HepG2 (cell line): ENCODE results near the gene MISP3. TPM values are rescaled to one million over a fixed set of nuclear protein-coding genes. Genes with fewer than 3 reads are reported as not detected.

Experiments
- ATAD3A ChIP-seq: sonication (generic); formaldehyde crosslinking; IDR thresholded peaks from 2 replicates; pipeline ENCODE4 v1.4.0; 2020; ENCODE audit warnings: missing genetic modification reagents
- BORCS8-MEF2B ChIP-seq: sonication (generic); formaldehyde crosslinking; IDR thresholded peaks from 2 replicates; pipeline ENCODE4 v1.8.0; 2022; ENCODE audit warnings: mild to moderate bottlenecking, missing genetic modification reagents
- FOXA3 ChIP-seq: IDR thresholded peaks from 2 replicates; pipeline ENCODE4 v1.6.1; 2016; ENCODE audit warnings: missing genetic modification reagents, missing compliant biosample characterization
- FOXM1 ChIP-seq: sonication (generic); formaldehyde crosslinking; IDR thresholded peaks from 2 replicates; pipeline ENCODE4 v1.5.0; 2020; ENCODE audit warnings: missing genetic modification reagents
- GTF3A ChIP-seq: sonication (generic); formaldehyde crosslinking; conservative IDR thresholded peaks from 2 replicates; pipeline ENCODE4 v1.4.0; 2020; ENCODE audit warnings: mild to moderate bottlenecking, missing genetic modification reagents
- HDAC1 ChIP-seq: sonication (generic); formaldehyde crosslinking; IDR thresholded peaks from 2 replicates; pipeline ENCODE4 v1.5.1; 2020; ENCODE audit warnings: mild to moderate bottlenecking, missing genetic modification reagents
- KLF9 ChIP-seq: IDR thresholded peaks from 2 replicates; pipeline ENCODE4 v1.6.1; 2016; ENCODE audit warnings: low read depth
- MBNL3 ChIP-seq: fragments of 250-450 bp; sonication (Bioruptor Pico); conservative IDR thresholded peaks from 2 replicates; pipeline ENCODE4 v1.8.0; 2022; ENCODE audit warnings: mild to moderate bottlenecking, inconsistent platforms
- MED8 ChIP-seq: sonication (generic); formaldehyde crosslinking; IDR thresholded peaks from 2 replicates; pipeline ENCODE4 v1.8.1; 2023; ENCODE audit warnings: mild to moderate bottlenecking, missing genetic modification reagents; ENCODE audit not compliant: insufficient replicate concordance
- POLR2AphosphoS2 ChIP-seq: IDR thresholded peaks from 2 replicates; pipeline ENCODE4 v1.6.1; 2011; ENCODE audit warnings: low read depth, low read length, improper control_type of control experiment
- ZKSCAN5 ChIP-seq: sonication (generic); formaldehyde crosslinking; IDR thresholded peaks from 2 replicates; pipeline ENCODE4 v1.5.1; 2020; ENCODE audit warnings: mild to moderate bottlenecking, missing genetic modification reagents
- ZNF276 ChIP-seq: sonication (generic); formaldehyde crosslinking; IDR thresholded peaks from 2 replicates; pipeline ENCODE4 v1.4.0; 2020; ENCODE audit warnings: mild to moderate bottlenecking, low read depth, missing genetic modification reagents
- ZNF335 ChIP-seq: sonication (generic); formaldehyde crosslinking; IDR thresholded peaks from 2 replicates; pipeline ENCODE4 v1.4.0; 2020; ENCODE audit warnings: missing genetic modification reagents
- ZNF383 ChIP-seq: sonication (generic); formaldehyde crosslinking; IDR thresholded peaks from 2 replicates; pipeline ENCODE4 v1.4.0; 2020; ENCODE audit warnings: missing genetic modification reagents, mild to moderate bottlenecking, borderline replicate concordance
- ZNF556 ChIP-seq: sonication (generic); formaldehyde crosslinking; IDR thresholded peaks from 2 replicates; pipeline ENCODE4 v1.4.0; 2020; ENCODE audit warnings: mild to moderate bottlenecking, missing genetic modification reagents, borderline replicate concordance
- ZNF607 ChIP-seq: sonication (generic); formaldehyde crosslinking; IDR thresholded peaks from 2 replicates; pipeline ENCODE4 v1.5.1; 2020; ENCODE audit warnings: missing genetic modification reagents, mild to moderate bottlenecking, borderline replicate concordance
- ZNF775 ChIP-seq: sonication (generic); formaldehyde crosslinking; IDR thresholded peaks from 2 replicates; pipeline ENCODE4 v1.4.0; 2020; ENCODE audit warnings: missing genetic modification reagents, mild to moderate bottlenecking, moderate library complexity, borderline replicate concordance
- ZNF784 ChIP-seq: sonication (generic); formaldehyde crosslinking; IDR thresholded peaks from 2 replicates; pipeline ENCODE4 v1.5.1; 2020; ENCODE audit warnings: missing genetic modification reagents, mild to moderate bottlenecking, borderline replicate concordance
- ZNF850 ChIP-seq: sonication (generic); formaldehyde crosslinking; conservative IDR thresholded peaks from 2 replicates; pipeline ENCODE4 v1.9.0; 2021; ENCODE audit warnings: mild to moderate bottlenecking, missing genetic modification reagents
- polyA plus RNA-seq, 8 experiments: library from polyadenylated mRNA; depleted of rRNA in 3 of 8; stranded (reverse) in 7 of 8; unstranded in 1 of 8; fragments of >200 nt; fragmentation: Illumina TruSeq in 4 of 8; extraction: Trizol in 4 of 8; gene quantifications; 2 replicates each; pipeline versions ENCODE4 v1.2.1 to v1.2.3, GENCODE V29; 2011 to 2016; ENCODE audit warnings: low read depth in 4 of 8, missing spikeins in 1 of 8, mixed read lengths in 1 of 8; ENCODE audit not compliant: insufficient read depth in 1 of 8
- total RNA-seq, 5 experiments: library from RNA; depleted of rRNA; stranded (reverse); fragments of >200 nt; fragmentation: Illumina TruSeq; extraction: Trizol; gene quantifications; 2 replicates each; pipeline ENCODE4 v1.2.3, GENCODE V29; 2016; ENCODE audit warnings: low read depth in 1 of 5
- TF ChIP-seq, protein P1 (sequence below): sonication (generic); formaldehyde crosslinking; IDR thresholded peaks from 2 replicates; pipeline ENCODE4 v1.8.0; 2022; ENCODE audit warnings: mild to moderate bottlenecking, missing genetic modification reagents, moderate library complexity
- TF ChIP-seq, protein P2 (sequence below): sonication (generic); formaldehyde crosslinking; IDR thresholded peaks from 2 replicates; pipeline ENCODE4 v1.9.0; 2021; ENCODE audit warnings: missing genetic modification reagents, borderline replicate concordance
- TF ChIP-seq, protein P3 (sequence below): sonication (generic); formaldehyde crosslinking; IDR thresholded peaks from 2 replicates; pipeline ENCODE4 v1.5.0; 2020; ENCODE audit warnings: missing genetic modification reagents
- TF ChIP-seq, protein P4 (sequence below): sonication (generic); formaldehyde crosslinking; IDR thresholded peaks from 2 replicates; pipeline ENCODE4 v1.4.0; 2020; ENCODE audit warnings: missing genetic modification reagents

The MISP3 gene
- total and polyA plus RNA-seq, 2 of the 13 experiments (the other 11 are each of a cell fraction or from before 2014, with no cell fraction given), result 2.5 to 5.4 TPM

GRCh38 chr19:14118165-14119051 is 45.8 kb downstream of the MISP3 start (continued):
- TF ChIP-seq HDAC1 (CRISPR knock-in tag), result no peak; the same call in 1 of the 2 replicates
- TF ChIP-seq, protein P1, sequence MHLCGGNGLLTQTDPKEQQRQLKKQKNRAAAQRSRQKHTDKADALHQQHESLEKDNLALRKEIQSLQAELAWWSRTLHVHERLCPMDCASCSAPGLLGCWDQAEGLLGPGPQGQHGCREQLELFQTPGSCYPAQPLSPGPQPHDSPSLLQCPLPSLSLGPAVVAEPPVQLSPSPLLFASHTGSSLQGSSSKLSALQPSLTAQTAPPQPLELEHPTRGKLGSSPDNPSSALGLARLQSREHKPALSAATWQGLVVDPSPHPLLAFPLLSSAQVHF, result no peak
- TF ChIP-seq ZNF607 (CRISPR knock-in tag), result 0 out of 2 replicates have a peak, but pooled peaks have one; percentile 55
- no peak for TF ChIP-seq ZNF775 (CRISPR knock-in tag)
- TF ChIP-seq, protein P2, sequence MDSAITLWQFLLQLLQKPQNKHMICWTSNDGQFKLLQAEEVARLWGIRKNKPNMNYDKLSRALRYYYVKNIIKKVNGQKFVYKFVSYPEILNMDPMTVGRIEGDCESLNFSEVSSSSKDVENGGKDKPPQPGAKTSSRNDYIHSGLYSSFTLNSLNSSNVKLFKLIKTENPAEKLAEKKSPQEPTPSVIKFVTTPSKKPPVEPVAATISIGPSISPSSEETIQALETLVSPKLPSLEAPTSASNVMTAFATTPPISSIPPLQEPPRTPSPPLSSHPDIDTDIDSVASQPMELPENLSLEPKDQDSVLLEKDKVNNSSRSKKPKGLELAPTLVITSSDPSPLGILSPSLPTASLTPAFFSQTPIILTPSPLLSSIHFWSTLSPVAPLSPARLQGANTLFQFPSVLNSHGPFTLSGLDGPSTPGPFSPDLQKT (CRISPR knock-in tag), result no peak
- peak; percentile 30 for TF ChIP-seq MED8 (CRISPR knock-in tag)
- 0 out of 2 replicates have a peak, but pooled peaks have one; percentile 13 for TF ChIP-seq ZNF556
- TF ChIP-seq, protein P3, sequence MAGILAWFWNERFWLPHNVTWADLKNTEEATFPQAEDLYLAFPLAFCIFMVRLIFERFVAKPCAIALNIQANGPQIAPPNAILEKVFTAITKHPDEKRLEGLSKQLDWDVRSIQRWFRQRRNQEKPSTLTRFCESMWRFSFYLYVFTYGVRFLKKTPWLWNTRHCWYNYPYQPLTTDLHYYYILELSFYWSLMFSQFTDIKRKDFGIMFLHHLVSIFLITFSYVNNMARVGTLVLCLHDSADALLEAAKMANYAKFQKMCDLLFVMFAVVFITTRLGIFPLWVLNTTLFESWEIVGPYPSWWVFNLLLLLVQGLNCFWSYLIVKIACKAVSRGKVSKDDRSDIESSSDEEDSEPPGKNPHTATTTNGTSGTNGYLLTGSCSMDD, result no peak
- no peak for TF ChIP-seq FOXM1 (CRISPR knock-in tag)
- no peak for TF ChIP-seq ZNF335 (CRISPR knock-in tag)
- no peak for TF ChIP-seq BORCS8-MEF2B
- TF ChIP-seq ZNF850 (CRISPR knock-in tag), result no peak
- no peak for TF ChIP-seq ZNF784
- no peak for TF ChIP-seq ATAD3A (CRISPR knock-in tag)
- no peak for TF ChIP-seq ZNF276
- TF ChIP-seq ZKSCAN5 (CRISPR knock-in tag), result no peak
- TF ChIP-seq MBNL3 (CRISPR knock-in tag), result no peak
- TF ChIP-seq POLR2AphosphoS2, result no peak
- no peak for TF ChIP-seq KLF9 (CRISPR knock-in tag)
- TF ChIP-seq, protein P4, sequence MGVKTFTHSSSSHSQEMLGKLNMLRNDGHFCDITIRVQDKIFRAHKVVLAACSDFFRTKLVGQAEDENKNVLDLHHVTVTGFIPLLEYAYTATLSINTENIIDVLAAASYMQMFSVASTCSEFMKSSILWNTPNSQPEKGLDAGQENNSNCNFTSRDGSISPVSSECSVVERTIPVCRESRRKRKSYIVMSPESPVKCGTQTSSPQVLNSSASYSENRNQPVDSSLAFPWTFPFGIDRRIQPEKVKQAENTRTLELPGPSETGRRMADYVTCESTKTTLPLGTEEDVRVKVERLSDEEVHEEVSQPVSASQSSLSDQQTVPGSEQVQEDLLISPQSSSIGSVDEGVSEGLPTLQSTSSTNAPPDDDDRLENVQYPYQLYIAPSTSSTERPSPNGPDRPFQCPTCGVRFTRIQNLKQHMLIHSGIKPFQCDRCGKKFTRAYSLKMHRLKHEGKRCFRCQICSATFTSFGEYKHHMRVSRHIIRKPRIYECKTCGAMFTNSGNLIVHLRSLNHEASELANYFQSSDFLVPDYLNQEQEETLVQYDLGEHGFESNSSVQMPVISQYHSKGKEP (CRISPR knock-in tag), result no peak
- no peak for TF ChIP-seq ZNF383 (CRISPR knock-in tag)
- TF ChIP-seq FOXA3 (CRISPR knock-in tag), result no peak
- TF ChIP-seq GTF3A (CRISPR knock-in tag), result no peak
